Activated CD4-positive, alpha-beta memory T cell treated with anti-CD3 and anti-CD28 coated beads for 36 hours (primary cell): ENCODE measurements around the gene OSBPL6. TPM values are rescaled to one million over a fixed set of nuclear protein-coding genes. Genes with fewer than 3 reads are reported as not detected.

Experiments used
- CTCF ChIA-PET: fragments of 350-600 bp; sonication (Branson Sonifier 250); formaldehyde crosslinking; loops from one replicate; lab custom pipeline; 2021; ENCODE audit warnings: antibody characterized with exemption, inconsistent platforms; lab: Charles Lee
- POLR2A ChIA-PET: fragments of 350-600 bp; sonication (Branson Sonifier 250); formaldehyde crosslinking; loops from one replicate; lab custom pipeline; 2021; ENCODE audit warnings: antibody characterized with exemption; lab: Charles Lee
- DNase-seq: peaks from one replicate; pipeline ENCODE4 v3.0.0-alpha.2; 2020
- H3K27ac Mint-ChIP-seq: one replicate; pipeline ENCODE4 v1.8.0; 2021; ENCODE audit warnings: mixed read lengths
- H3K27me3 Mint-ChIP-seq: one replicate; pipeline ENCODE4 v1.8.0; 2021; ENCODE audit warnings: mixed read lengths
- H3K36me3 Mint-ChIP-seq: one replicate; pipeline ENCODE4 v1.8.0; 2021; ENCODE audit warnings: mixed read lengths
- H3K4me1 Mint-ChIP-seq: one replicate; pipeline ENCODE4 v1.8.0; 2021; ENCODE audit warnings: low read depth, mixed read lengths
- H3K4me3 Mint-ChIP-seq: one replicate; pipeline ENCODE4 v1.8.0; 2021; ENCODE audit warnings: mild to moderate bottlenecking, mixed read lengths
- H3K9me3 Mint-ChIP-seq: one replicate; pipeline ENCODE4 v1.8.0; 2021; ENCODE audit warnings: mixed read lengths
- intact Hi-C: fragments of 100-400 bp; cut with micrococcal nuclease; formaldehyde crosslinking; loops from one replicate; pipeline ENCODE4 v1.15.1; 2023
- total RNA-seq, 2 experiments: library from RNA; stranded (reverse); gene quantifications; one replicate each; pipeline ENCODE4 v1.2.3, GENCODE V29; 2021

The OSBPL6 gene
- total RNA-seq, 2 experiments from 2014 or later = 1.5 to 1.9 TPM

- Mint-ChIP-seq H3K36me3 (no peaks in the 10 kb centered on the region), H3K27me3 (peaks cover 41% of the 10 kb centered on the region), H3K4me3 (no peak overlapping the region), H3K9me3 (no peaks in the 10 kb centered on the region), H3K4me1 (peaks cover 9% of the 10 kb centered on the region), H3K27ac (no peak overlapping the region)
- ChIA-PET POLR2A (no interaction called here), CTCF (no interaction called here)
- DNase-seq = no peak
- intact Hi-C loops = loop anchor here (10.0 kb wide), 1 partner anchor 215 kb away; no protein-coding TSS in a partner anchor
These were observed 5.0 kb downstream of the OSBPL6 start for GRCh38 chr2:178199334-178199733.

GRCh38 chr2:178200331-178200730, 6.0 kb downstream of the OSBPL6 start:
- peaks cover 38% of the 10 kb centered on the region for H3K27me3 Mint-ChIP-seq
- H3K9me3 Mint-ChIP-seq = no peaks in the 10 kb centered on the region
- no peak overlapping the region for H3K4me3 Mint-ChIP-seq
- H3K36me3 Mint-ChIP-seq = no peaks in the 10 kb centered on the region
- ChIA-PET CTCF (no interaction called here), POLR2A (no interaction called here)
- DNase-seq = no peak
- intact Hi-C loops = loop anchor here (10.0 kb wide), 1 partner anchor 1254 kb away; no protein-coding TSS in a partner anchor
- peaks cover 6% of the 10 kb centered on the region for H3K4me1 Mint-ChIP-seq
- no peak overlapping the region for H3K27ac Mint-ChIP-seq

- H3K9me3 Mint-ChIP-seq = no peaks in the 10 kb centered on the region
- ChIA-PET POLR2A (no interaction called here), CTCF (no interaction called here)
- H3K4me1 Mint-ChIP-seq = peaks cover 3% of the 10 kb centered on the region
- H3K4me3 Mint-ChIP-seq = no peak overlapping the region
- no peak for DNase-seq
- intact Hi-C loops = loop anchor here (10.0 kb wide), 1 partner anchor 1252 kb away; no protein-coding TSS in a partner anchor
- no peaks in the 10 kb centered on the region for H3K36me3 Mint-ChIP-seq
- no peak overlapping the region for H3K27ac Mint-ChIP-seq
- H3K27me3 Mint-ChIP-seq = peaks cover 29% of the 10 kb centered on the region
These were observed 8.6 kb downstream of the OSBPL6 start for GRCh38 chr2:178202927-178203326.

- intact Hi-C loops = loop anchor here (10.0 kb wide), 1 partner anchor 1250 kb away; no protein-coding TSS in a partner anchor
- Mint-ChIP-seq H3K27me3 (peaks cover 23% of the 10 kb centered on the region), H3K27ac (no peak overlapping the region), H3K4me1 (peaks cover 3% of the 10 kb centered on the region), H3K36me3 (no peaks in the 10 kb centered on the region), H3K4me3 (no peak overlapping the region), H3K9me3 (no peaks in the 10 kb centered on the region)
- no peak for DNase-seq
- POLR2A ChIA-PET = no interaction called here
- CTCF ChIA-PET = interaction anchor here (0.6 kb wide), 1 partner anchor 1738 kb away, joined by 3 read pairs; no protein-coding TSS in a partner anchor
These were observed 10.7 kb downstream of the OSBPL6 start for GRCh38 chr2:178204977-178205376.

- Mint-ChIP-seq H3K9me3 (no peaks in the 10 kb centered on the region), H3K27me3 (peaks cover 25% of the 10 kb centered on the region)
These were observed 11.7 kb downstream of the OSBPL6 start for GRCh38 chr2:178205853-178206521.

GRCh38 chr2:178208336-178208735, 14.0 kb downstream of the OSBPL6 start:
- no peak for DNase-seq
- peaks cover 33% of the 10 kb centered on the region for H3K27me3 Mint-ChIP-seq
- H3K9me3 Mint-ChIP-seq = no peaks in the 10 kb centered on the region
- no peaks in the 10 kb centered on the region for H3K36me3 Mint-ChIP-seq
- intact Hi-C loops = loop anchor here (10.0 kb wide), 1 partner anchor 1246 kb away; no protein-coding TSS in a partner anchor
- POLR2A ChIA-PET = no interaction called here
- no peaks in the 10 kb centered on the region for H3K4me1 Mint-ChIP-seq
- CTCF ChIA-PET = no interaction called here
- no peak overlapping the region for H3K4me3 Mint-ChIP-seq
- no peak overlapping the region for H3K27ac Mint-ChIP-seq

More at GRCh38 chr2:178205853-178206521, 11.7 kb downstream of the OSBPL6 start:
- intact Hi-C loops = loop anchor here (10.0 kb wide), 1 partner anchor 1249 kb away; no protein-coding TSS in a partner anchor
- H3K4me3 Mint-ChIP-seq = no peak overlapping the region
- no peak overlapping the region for H3K27ac Mint-ChIP-seq
- no peak for DNase-seq
- ChIA-PET CTCF (interaction anchor here (0.6 kb wide), 1 partner anchor 1739 kb away, joined by 3 read pairs; no protein-coding TSS in a partner anchor), POLR2A (no interaction called here)
- H3K36me3 Mint-ChIP-seq = no peaks in the 10 kb centered on the region
- peaks cover 3% of the 10 kb centered on the region for H3K4me1 Mint-ChIP-seq

GRCh38 chr2:178208817-178209216, 14.5 kb downstream of the OSBPL6 start:
- Mint-ChIP-seq H3K27ac (no peak overlapping the region), H3K27me3 (peaks cover 33% of the 10 kb centered on the region), H3K4me3 (no peak overlapping the region), H3K36me3 (no peaks in the 10 kb centered on the region), H3K9me3 (no peaks in the 10 kb centered on the region), H3K4me1 (no peaks in the 10 kb centered on the region)
- ChIA-PET CTCF (no interaction called here), POLR2A (no interaction called here)
- intact Hi-C loops = loop anchor here (10.0 kb wide), 1 partner anchor 1246 kb away; no protein-coding TSS in a partner anchor
- DNase-seq = no peak

GRCh38 chr2:178211460-178211859, 17.1 kb downstream of the OSBPL6 start:
- Mint-ChIP-seq H3K36me3 (no peaks in the 10 kb centered on the region), H3K9me3 (no peaks in the 10 kb centered on the region), H3K4me3 (no peak overlapping the region), H3K4me1 (no peaks in the 10 kb centered on the region), H3K27me3 (peaks cover 33% of the 10 kb centered on the region), H3K27ac (no peak overlapping the region)
- CTCF ChIA-PET = no interaction called here
- POLR2A ChIA-PET = no interaction called here
- intact Hi-C loops = no loop called here
- DNase-seq = no peak

- H3K27me3 Mint-ChIP-seq = peaks cover 33% of the 10 kb centered on the region
- no peak overlapping the region for H3K4me3 Mint-ChIP-seq
- POLR2A ChIA-PET = no interaction called here
- no peaks in the 10 kb centered on the region for H3K9me3 Mint-ChIP-seq
- no peaks in the 10 kb centered on the region for H3K36me3 Mint-ChIP-seq
- CTCF ChIA-PET = no interaction called here
- intact Hi-C loops = no loop called here
- H3K27ac Mint-ChIP-seq = no peak overlapping the region
- no peak for DNase-seq
- no peaks in the 10 kb centered on the region for H3K4me1 Mint-ChIP-seq
These were observed 17.6 kb downstream of the OSBPL6 start for GRCh38 chr2:178211943-178212342.

GRCh38 chr2:178213991-178214390, 19.7 kb downstream of the OSBPL6 start:
- Mint-ChIP-seq H3K36me3 (no peaks in the 10 kb centered on the region), H3K4me3 (no peak overlapping the region), H3K27me3 (peaks cover 31% of the 10 kb centered on the region), H3K9me3 (no peaks in the 10 kb centered on the region), H3K4me1 (no peaks in the 10 kb centered on the region), H3K27ac (no peak overlapping the region)
- DNase-seq = no peak
- ChIA-PET CTCF (no interaction called here), POLR2A (no interaction called here)
- intact Hi-C loops = no loop called here

- ChIA-PET POLR2A (no interaction called here), CTCF (no interaction called here)
- Mint-ChIP-seq H3K36me3 (no peaks in the 10 kb centered on the region), H3K27me3 (peaks cover 21% of the 10 kb centered on the region), H3K9me3 (no peaks in the 10 kb centered on the region), H3K27ac (no peak overlapping the region), H3K4me1 (no peaks in the 10 kb centered on the region), H3K4me3 (no peak overlapping the region)
- intact Hi-C loops = no loop called here
- no peak for DNase-seq
These were observed 24.9 kb downstream of the OSBPL6 start for GRCh38 chr2:178219247-178219646.

- Mint-ChIP-seq H3K27me3 (peaks cover 28% of the 10 kb centered on the region), H3K4me3 (no peak overlapping the region)
- DNase-seq = no peak
These were observed 26.5 kb downstream of the OSBPL6 start for GRCh38 chr2:178220814-178221213.

GRCh38 chr2:178221556-178221955, 27.2 kb downstream of the OSBPL6 start:
- POLR2A ChIA-PET = no interaction called here
- no peaks in the 10 kb centered on the region for H3K36me3 Mint-ChIP-seq
- H3K4me3 Mint-ChIP-seq = no peak overlapping the region
- H3K27ac Mint-ChIP-seq = no peak overlapping the region
- no peaks in the 10 kb centered on the region for H3K4me1 Mint-ChIP-seq
- peaks cover 30% of the 10 kb centered on the region for H3K27me3 Mint-ChIP-seq
- no peak for DNase-seq
- intact Hi-C loops = no loop called here
- CTCF ChIA-PET = no interaction called here
- H3K9me3 Mint-ChIP-seq = no peaks in the 10 kb centered on the region

More at GRCh38 chr2:178220814-178221213, 26.5 kb downstream of the OSBPL6 start:
- POLR2A ChIA-PET = no interaction called here
- intact Hi-C loops = no loop called here
- no peaks in the 10 kb centered on the region for H3K4me1 Mint-ChIP-seq
- no peak overlapping the region for H3K27ac Mint-ChIP-seq
- H3K9me3 Mint-ChIP-seq = no peaks in the 10 kb centered on the region
- H3K36me3 Mint-ChIP-seq = no peaks in the 10 kb centered on the region
- CTCF ChIA-PET = no interaction called here
